Activated B cell treated with CpG ODN at 0.5 μM for 24 hours (primary cell): ENCODE data around the gene NKX1-1. TPM values are rescaled to one million over a fixed set of nuclear protein-coding genes. Genes with fewer than 3 reads are reported as not detected.

Experiments
- ATAC-seq: fragments of 200-7000 bp; cut with Tn5 transposase; one replicate; pipeline ENCODE4 v1.10.0; 2021; ENCODE audit warnings: low read depth, mild to moderate bottlenecking, moderate library complexity
- CTCF ChIA-PET: fragments of 350-600 bp; sonication (Branson Sonifier 250); formaldehyde crosslinking; loops from one replicate; lab custom pipeline; 2021; ENCODE audit warnings: antibody characterized with exemption; lab: Charles Lee
- POLR2A ChIA-PET: fragments of 350-600 bp; sonication (Branson Sonifier 250); formaldehyde crosslinking; loops from one replicate; lab custom pipeline; 2021; ENCODE audit warnings: antibody characterized with exemption; lab: Charles Lee
- DNase-seq: peaks from one replicate; pipeline ENCODE4 v3.0.0; 2022
- H3K27ac Mint-ChIP-seq: one replicate; pipeline ENCODE4 v1.8.0; 2020; ENCODE audit warnings: mixed read lengths
- H3K27me3 Mint-ChIP-seq: one replicate; pipeline ENCODE4 v1.8.0; 2021; ENCODE audit warnings: mixed read lengths
- H3K36me3 Mint-ChIP-seq: one replicate; pipeline ENCODE4 v1.8.0; 2021; ENCODE audit warnings: low read depth, mixed read lengths
- H3K4me1 Mint-ChIP-seq: one replicate; pipeline ENCODE4 v1.8.0; 2021; ENCODE audit warnings: mixed read lengths
- H3K4me3 Mint-ChIP-seq: one replicate; pipeline ENCODE4 v1.8.0; 2020; ENCODE audit warnings: mild to moderate bottlenecking, mixed read lengths
- H3K9me3 Mint-ChIP-seq: one replicate; pipeline ENCODE4 v1.8.0; 2020; ENCODE audit warnings: mixed read lengths
- intact Hi-C: fragments of 100-400 bp; cut with micrococcal nuclease; formaldehyde crosslinking; loops from one replicate; pipeline ENCODE4 v1.15.1; 2024
- total RNA-seq: library from RNA; stranded (reverse); gene quantifications from 2 replicates; pipeline ENCODE4 v1.2.3, GENCODE V29; 2022
- TF ChIP-seq, protein P1 (sequence below): fragments of 200-600 bp; IDR thresholded peaks from one replicate; pipeline ENCODE4 v1.8.0; 2022; ENCODE audit warnings: antibody characterized with exemption, mild to moderate bottlenecking

NKX1-1 gene
- total RNA-seq, 1 donor from 2014 or later = not detected

DNA sequence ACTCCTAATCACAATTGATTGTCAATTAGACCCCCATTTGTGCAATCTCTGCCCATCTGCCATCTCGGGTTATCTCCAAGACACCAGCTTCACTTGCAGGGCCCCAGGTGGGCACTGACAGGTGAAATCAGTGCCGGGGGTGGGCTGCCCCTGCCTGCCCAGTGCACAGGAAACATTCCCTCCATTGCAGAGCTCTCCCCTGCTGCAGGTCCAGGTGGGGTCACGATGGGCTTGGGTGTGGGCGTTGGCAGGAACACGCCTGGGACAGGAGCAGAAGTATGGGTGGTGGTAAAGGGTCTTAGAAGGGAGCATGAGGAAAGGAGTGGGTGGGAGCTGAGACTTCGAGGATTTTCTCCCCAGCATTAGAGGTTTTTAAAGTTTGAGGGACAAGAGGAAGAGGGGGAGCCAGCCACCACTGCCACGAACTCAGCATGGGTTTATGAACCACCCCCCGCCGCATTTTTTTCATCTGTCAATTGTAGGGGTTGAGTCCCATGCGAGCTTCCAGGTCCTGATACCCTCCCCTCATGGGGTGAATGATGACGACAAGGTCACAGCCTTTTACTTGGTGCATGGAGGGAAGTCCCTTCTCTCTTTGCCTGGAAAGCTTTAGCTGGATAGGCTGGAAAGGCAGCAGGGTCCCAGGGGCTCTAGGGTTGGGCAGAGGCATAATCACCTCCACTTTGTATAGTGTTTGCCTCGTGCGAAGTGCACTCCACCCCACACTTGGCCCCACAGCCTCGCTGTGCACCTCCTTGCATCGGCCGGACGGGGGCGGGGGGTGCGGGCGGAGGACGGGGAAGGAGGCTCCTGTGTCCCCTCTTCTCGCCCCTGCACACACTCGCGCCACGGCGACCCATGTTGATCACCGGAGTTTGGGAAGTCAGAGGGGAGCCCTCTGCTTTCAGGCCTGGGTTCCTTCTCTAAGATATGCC, 3.5 kb upstream of the NKX1-1 start:
- H3K4me3 Mint-ChIP-seq = no peak overlapping the region
- peaks cover 47% of the 10 kb centered on the region for H3K27me3 Mint-ChIP-seq
- H3K9me3 Mint-ChIP-seq = no peaks in the 10 kb centered on the region
- POLR2A ChIA-PET = no interaction called here
- no peak for ATAC-seq
- peaks cover 1% of the 10 kb centered on the region for H3K4me1 Mint-ChIP-seq
- no peaks in the 10 kb centered on the region for H3K36me3 Mint-ChIP-seq
- H3K27ac Mint-ChIP-seq = no peak overlapping the region
- TF ChIP-seq, protein P1, sequence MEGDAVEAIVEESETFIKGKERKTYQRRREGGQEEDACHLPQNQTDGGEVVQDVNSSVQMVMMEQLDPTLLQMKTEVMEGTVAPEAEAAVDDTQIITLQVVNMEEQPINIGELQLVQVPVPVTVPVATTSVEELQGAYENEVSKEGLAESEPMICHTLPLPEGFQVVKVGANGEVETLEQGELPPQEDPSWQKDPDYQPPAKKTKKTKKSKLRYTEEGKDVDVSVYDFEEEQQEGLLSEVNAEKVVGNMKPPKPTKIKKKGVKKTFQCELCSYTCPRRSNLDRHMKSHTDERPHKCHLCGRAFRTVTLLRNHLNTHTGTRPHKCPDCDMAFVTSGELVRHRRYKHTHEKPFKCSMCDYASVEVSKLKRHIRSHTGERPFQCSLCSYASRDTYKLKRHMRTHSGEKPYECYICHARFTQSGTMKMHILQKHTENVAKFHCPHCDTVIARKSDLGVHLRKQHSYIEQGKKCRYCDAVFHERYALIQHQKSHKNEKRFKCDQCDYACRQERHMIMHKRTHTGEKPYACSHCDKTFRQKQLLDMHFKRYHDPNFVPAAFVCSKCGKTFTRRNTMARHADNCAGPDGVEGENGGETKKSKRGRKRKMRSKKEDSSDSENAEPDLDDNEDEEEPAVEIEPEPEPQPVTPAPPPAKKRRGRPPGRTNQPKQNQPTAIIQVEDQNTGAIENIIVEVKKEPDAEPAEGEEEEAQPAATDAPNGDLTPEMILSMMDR = no peak
- CTCF ChIA-PET = no interaction called here
- no peak for DNase-seq
- intact Hi-C loops = no loop called here

DNA sequence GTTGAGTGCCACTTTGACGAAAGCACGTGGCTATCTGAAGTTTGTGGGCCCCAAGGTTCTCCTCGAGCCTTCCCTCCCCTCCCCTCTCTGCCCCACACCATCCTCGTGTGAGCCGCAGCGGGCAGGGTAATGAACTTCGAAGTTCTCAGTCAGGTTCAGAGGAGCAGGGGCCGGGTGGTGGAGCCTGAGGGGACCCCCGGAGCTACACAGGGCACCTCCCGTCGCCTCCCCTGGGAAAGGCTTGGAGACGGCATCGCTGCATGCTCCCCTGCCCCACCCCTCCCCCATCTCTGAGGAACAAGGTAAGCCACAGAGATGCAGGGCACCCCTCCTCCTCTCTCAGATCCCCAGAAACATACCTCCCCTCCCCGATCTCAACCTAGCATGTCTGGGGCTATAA, 2.8 kb upstream of the NKX1-1 start:
- intact Hi-C loops = no loop called here
- Mint-ChIP-seq H3K9me3 (no peaks in the 10 kb centered on the region), H3K27ac (no peak overlapping the region), H3K4me1 (peaks cover 1% of the 10 kb centered on the region), H3K4me3 (no peak overlapping the region), H3K27me3 (peaks cover 47% of the 10 kb centered on the region), H3K36me3 (no peaks in the 10 kb centered on the region)
- TF ChIP-seq, protein P1 = no peak
- ATAC-seq = no peak
- POLR2A ChIA-PET = no interaction called here
- DNase-seq = no peak
- CTCF ChIA-PET = no interaction called here

DNA sequence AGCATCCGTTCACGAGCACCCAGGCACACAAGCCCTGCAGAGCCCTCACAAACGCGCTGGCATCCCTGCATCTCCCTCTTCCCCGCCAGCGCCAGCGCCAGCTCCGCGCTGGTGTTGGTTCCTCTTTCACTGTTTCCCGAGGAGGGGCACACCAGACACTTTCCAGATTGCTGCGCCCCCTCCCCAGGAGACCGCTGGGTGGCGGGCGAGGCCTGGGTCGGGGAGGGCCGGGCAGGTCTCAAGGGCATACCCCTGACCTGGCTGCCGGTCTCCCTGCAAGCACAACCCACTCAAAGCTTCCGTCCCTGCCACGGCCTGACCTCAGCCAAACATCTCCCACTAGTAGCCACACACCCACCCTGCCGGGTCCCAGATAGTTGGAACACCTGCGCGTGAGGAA, 2.2 kb upstream of the NKX1-1 start:
- H3K4me1 Mint-ChIP-seq = peaks cover 4% of the 10 kb centered on the region
- intact Hi-C loops = no loop called here
- CTCF ChIA-PET = no interaction called here

DNA sequence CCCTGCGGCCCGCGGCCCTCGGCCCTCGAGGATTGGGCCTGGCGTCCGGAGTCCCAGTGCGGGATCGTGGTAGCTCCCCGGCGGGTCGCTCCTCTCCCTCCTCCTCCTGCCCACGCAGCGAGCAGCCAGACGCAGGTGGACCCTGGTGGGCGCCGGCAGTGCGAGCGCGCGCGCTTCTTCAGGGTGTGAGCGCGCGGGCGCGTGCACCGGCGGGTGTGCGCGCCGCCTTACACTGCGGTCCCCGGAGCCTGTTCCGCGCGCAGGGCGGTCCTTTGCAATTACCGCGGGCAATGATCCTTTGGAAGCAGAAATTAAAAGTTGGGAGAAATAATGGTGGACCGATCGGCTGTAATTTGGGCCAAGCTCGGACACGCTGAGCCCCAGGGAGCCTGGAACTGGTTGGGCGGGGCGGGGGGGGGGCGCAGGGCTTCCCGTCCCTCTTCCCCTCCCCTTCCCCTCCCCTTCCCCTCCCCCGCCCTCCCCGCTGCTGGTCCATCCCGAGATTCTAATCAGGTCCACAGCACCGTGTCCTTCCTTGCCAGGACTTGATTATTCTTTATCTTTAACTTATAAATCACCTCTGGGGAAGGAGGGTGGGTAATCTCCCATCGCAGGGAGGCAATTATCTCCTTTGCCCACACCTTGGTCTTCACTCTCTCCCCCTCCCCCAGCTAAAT, 1.6 kb upstream of the NKX1-1 start:
- peaks cover 4% of the 10 kb centered on the region for H3K4me1 Mint-ChIP-seq
- no peak overlapping the region for H3K27ac Mint-ChIP-seq
- ATAC-seq (no peak), DNase-seq (no peak)
- ChIA-PET CTCF (no interaction called here), POLR2A (no interaction called here)
- no peak overlapping the region for H3K4me3 Mint-ChIP-seq
- H3K27me3 Mint-ChIP-seq = peaks cover 38% of the 10 kb centered on the region
- TF ChIP-seq, protein P1 = no peak
- intact Hi-C loops = no loop called here
- H3K9me3 Mint-ChIP-seq = no peaks in the 10 kb centered on the region
- no peaks in the 10 kb centered on the region for H3K36me3 Mint-ChIP-seq

More for the DNA sequence above, 2.2 kb upstream of the NKX1-1 start:
- POLR2A ChIA-PET = no interaction called here
- Mint-ChIP-seq H3K36me3 (no peaks in the 10 kb centered on the region), H3K27me3 (peaks cover 44% of the 10 kb centered on the region), H3K4me3 (no peak overlapping the region), H3K9me3 (no peaks in the 10 kb centered on the region), H3K27ac (no peak overlapping the region)
- DNase-seq (no peak), ATAC-seq (no peak)
- TF ChIP-seq, protein P1 = no peak

DNA sequence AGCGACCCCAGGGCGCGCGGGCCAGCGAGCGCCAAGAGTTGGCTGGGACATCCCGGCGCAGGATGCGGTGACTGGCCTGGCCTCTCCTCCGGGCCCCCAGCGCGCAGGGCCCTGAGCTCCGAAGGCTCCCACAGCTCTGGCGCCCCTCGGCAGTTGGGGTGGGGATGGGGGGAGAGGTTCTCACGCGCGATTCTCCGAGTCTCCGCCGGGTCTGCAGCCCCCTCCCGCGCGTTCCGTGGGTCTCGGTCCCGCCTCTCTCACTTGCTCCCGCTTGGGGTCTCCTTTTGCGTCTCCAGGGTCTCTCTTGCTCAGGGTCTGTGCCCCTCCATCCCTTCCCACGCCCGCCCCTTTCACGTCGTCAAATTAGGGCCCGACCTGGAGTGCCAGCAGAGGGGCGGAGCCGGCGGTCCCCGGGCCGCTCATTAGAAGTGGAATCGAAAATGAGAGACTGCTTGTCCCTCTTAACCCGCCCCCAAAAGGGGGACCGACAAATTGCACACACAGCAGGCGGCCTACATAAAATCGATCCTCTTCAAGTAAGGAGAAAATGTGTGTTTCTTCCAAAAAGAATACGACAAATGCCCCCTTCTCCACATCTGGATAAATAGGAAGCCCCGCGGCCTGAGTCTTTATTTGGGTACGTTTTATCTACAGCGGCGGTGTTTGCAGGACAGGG, 877 bp upstream of the NKX1-1 start:
- Mint-ChIP-seq H3K4me1 (peaks cover 6% of the 10 kb centered on the region), H3K36me3 (no peaks in the 10 kb centered on the region), H3K4me3 (no peak overlapping the region), H3K9me3 (no peaks in the 10 kb centered on the region), H3K27me3 (peaks cover 39% of the 10 kb centered on the region), H3K27ac (no peak overlapping the region)
- no peak for ATAC-seq
- intact Hi-C loops = no loop called here
- POLR2A ChIA-PET = no interaction called here
- CTCF ChIA-PET = no interaction called here
- TF ChIP-seq, protein P1 = no peak
- DNase-seq = no peak
